H1 (cell line): ENCODE results near the gene ZDHHC17. TPM values are rescaled to one million over a fixed set of nuclear protein-coding genes. Genes with fewer than 3 reads are reported as not detected.

Experiments
- CTCF ChIA-PET: fragments of 300-600 bp; sonication (Branson Sonifier 250); formaldehyde crosslinking; loops from one replicate; lab custom pipeline; 2021; ENCODE audit not compliant: partially characterized antibody; lab: Charles Lee
- POLR2A ChIA-PET: fragments of 300-600 bp; sonication (Branson Sonifier 250); formaldehyde crosslinking; loops from one replicate; lab custom pipeline; 2021; ENCODE audit warnings: inconsistent platforms; ENCODE audit not compliant: partially characterized antibody; lab: Charles Lee
- DNase-seq, 2 experiments: peaks; one replicate each; pipeline versions ENCODE4 v3.0.0 to v3.0.0-alpha.2; 2010 to 2022; ENCODE audit warnings: low spot score in 2 of 2, low read depth in 1 of 2, mixed read lengths in 1 of 2
- FAIRE-seq: peaks from 2 replicates; lab custom pipeline; 2011; peaks lifted over from hg19 to GRCh38; lab: Jason Lieb, UNC
- H2AFZ ChIP-seq: 2 replicates; pipeline ENCODE4 v1.8.1; 2012; ENCODE audit warnings: low read length, inconsistent platforms
- H2AK5ac ChIP-seq: 2 replicates; pipeline ENCODE4 v1.6.1; 2013; ENCODE audit warnings: low read depth, low read length
- H2BK120ac ChIP-seq: replicated peaks from 2 replicates; pipeline ENCODE3; 2013; ENCODE audit warnings: low read depth, low read length, inconsistent platforms
- H2BK12ac ChIP-seq: 2 replicates; pipeline ENCODE4 v1.6.1; 2013; ENCODE audit warnings: low read depth, low read length
- H2BK15ac ChIP-seq: 2 replicates; pipeline ENCODE4 v1.6.1; 2013; ENCODE audit warnings: low read length
- H2BK20ac ChIP-seq: 2 replicates; pipeline ENCODE4 v1.6.1; 2013; ENCODE audit warnings: low read length
- H2BK5ac ChIP-seq: 2 replicates; pipeline ENCODE4 v1.6.1; 2013; ENCODE audit warnings: low read depth, low read length
- H3K14ac ChIP-seq: 2 replicates; pipeline ENCODE4 v1.6.1; 2013; ENCODE audit warnings: inconsistent platforms; ENCODE audit not compliant: insufficient read length
- H3K18ac ChIP-seq: 2 replicates; pipeline ENCODE4 v1.6.1; 2013; ENCODE audit warnings: low read length; ENCODE audit errors: extremely low read depth
- H3K23ac ChIP-seq: 2 replicates; pipeline ENCODE4 v1.6.1; 2013; ENCODE audit warnings: inconsistent platforms; ENCODE audit not compliant: insufficient read length
- H3K23me2 ChIP-seq: 2 replicates; pipeline ENCODE4 v1.6.1; 2013; ENCODE audit warnings: low read depth, low read length
- H3K27ac ChIP-seq: 2 replicates; pipeline ENCODE4 v1.6.1; 2011; ENCODE audit warnings: low read depth, low read length, inconsistent platforms
- H3K27me3 ChIP-seq, 4 experiments: replicated peaks in 1 of 4; 1 replicate in 1 of 4; 2 replicates in 3 of 4; pipeline versions ENCODE4 v1.6.1 to v1.8.1; 2011 to 2013; ENCODE audit warnings: low read length in 3 of 4, mild to moderate bottlenecking in 3 of 4, inconsistent platforms in 2 of 4, mixed read lengths in 2 of 4, moderate library complexity in 1 of 4; ENCODE audit not compliant: control insufficient read depth in 3 of 4, insufficient read depth in 3 of 4; ENCODE audit errors: extremely low read depth in 1 of 4
- H3K36me3 ChIP-seq, 4 experiments: 2 replicates each; pipeline versions ENCODE4 v1.6.1 to v1.8.1; 2011 to 2013; ENCODE audit warnings: mild to moderate bottlenecking in 4 of 4, low read length in 3 of 4, moderate library complexity in 2 of 4, control low read depth in 1 of 4, inconsistent platforms in 1 of 4; ENCODE audit not compliant: insufficient read depth in 4 of 4, control insufficient read depth in 2 of 4
- H3K4ac ChIP-seq: replicated peaks from 2 replicates; pipeline ENCODE3; 2013; ENCODE audit warnings: low read length, low read depth, mixed read lengths, inconsistent platforms; ENCODE audit not compliant: insufficient read length
- H3K4me1 ChIP-seq, 4 experiments: replicated peaks in 1 of 4; 1 replicate in 1 of 4; 2 replicates in 3 of 4; pipeline versions ENCODE4 v1.6.1 to v1.8.1; 2011 to 2013; ENCODE audit warnings: low read length in 3 of 4, inconsistent platforms in 2 of 4, mixed read lengths in 1 of 4; ENCODE audit not compliant: insufficient read depth in 4 of 4, control insufficient read depth in 3 of 4
- H3K4me2 ChIP-seq, 2 experiments: 2 replicates each; pipeline versions ENCODE4 v1.6.1 to v1.8.1; 2011 to 2013; ENCODE audit warnings: low read depth in 2 of 2, low read length in 2 of 2, control low read depth in 1 of 2, inconsistent platforms in 1 of 2, mild to moderate bottlenecking in 1 of 2; ENCODE audit not compliant: insufficient read depth in 1 of 2
- H3K4me3 ChIP-seq, 4 experiments: fragments of 200-600, 300-600 bp in 1 of 4; sonication (generic), shearing (Covaris generic), sonication (Bioruptor Twin) in 1 of 4; 2 replicates each; pipeline versions ENCODE4 v1.5.1 to v1.8.1; 2011 to 2016; ENCODE audit warnings: low read length in 4 of 4, low read depth in 3 of 4, control low read depth in 2 of 4, inconsistent platforms in 2 of 4, mild to moderate bottlenecking in 2 of 4, mixed read lengths in 1 of 4, moderate library complexity in 1 of 4; ENCODE audit not compliant: insufficient read depth in 2 of 4; ENCODE audit errors: extremely low read depth in 1 of 4
- H3K56ac ChIP-seq: replicated peaks from 2 replicates; pipeline ENCODE3; 2013; ENCODE audit warnings: low read depth, mild to moderate bottlenecking, mixed read lengths, low read length, inconsistent platforms; ENCODE audit not compliant: insufficient read length
- H3K79me1 ChIP-seq: 2 replicates; pipeline ENCODE4 v1.6.1; 2013; ENCODE audit warnings: low read depth, low read length, control low read depth
- H3K79me2 ChIP-seq, 2 experiments: 2 replicates each; pipeline versions ENCODE4 v1.6.1 to v1.8.1; 2012 to 2013; ENCODE audit warnings: low read length in 2 of 2, mild to moderate bottlenecking in 2 of 2, inconsistent platforms in 1 of 2; ENCODE audit not compliant: insufficient read depth in 2 of 2, control insufficient read depth in 1 of 2
- H3K9ac ChIP-seq, 4 experiments: replicated peaks in 1 of 4; 1 replicate in 1 of 4; 2 replicates in 3 of 4; pipeline versions ENCODE4 v1.6.1 to v1.8.1; 2011 to 2013; ENCODE audit warnings: low read depth in 3 of 4, low read length in 3 of 4, control low read depth in 2 of 4, mild to moderate bottlenecking in 2 of 4, moderate library complexity in 2 of 4, inconsistent platforms in 1 of 4; ENCODE audit errors: extremely low read depth in 1 of 4
- H3K9me3 ChIP-seq, 2 experiments: 2 replicates each; pipeline versions ENCODE4 v1.6.1 to v1.8.1; 2012 to 2013; ENCODE audit warnings: mild to moderate bottlenecking in 2 of 2, moderate library complexity in 2 of 2, control low read depth in 1 of 2, inconsistent platforms in 1 of 2, low read depth in 1 of 2, low read length in 1 of 2, mixed read lengths in 1 of 2; ENCODE audit not compliant: insufficient read depth in 2 of 2
- H4K20me1 ChIP-seq, 2 experiments: replicated peaks in 1 of 2; 2 replicates each; pipeline versions ENCODE3 to v1.8.1; 2011 to 2013; ENCODE audit warnings: inconsistent platforms in 2 of 2, low read length in 2 of 2, mild to moderate bottlenecking in 1 of 2; ENCODE audit not compliant: insufficient read depth in 2 of 2, control insufficient read depth in 1 of 2
- H4K5ac ChIP-seq: 2 replicates; pipeline ENCODE4 v1.6.1; 2013; ENCODE audit warnings: low read length, low read depth, mixed read lengths, inconsistent platforms; ENCODE audit not compliant: insufficient read length
- H4K8ac ChIP-seq: 2 replicates; pipeline ENCODE4 v1.8.0; 2013; ENCODE audit warnings: mild to moderate bottlenecking, moderate library complexity, low read length, inconsistent platforms; ENCODE audit not compliant: insufficient read depth; ENCODE audit errors: extremely low read depth
- H4K91ac ChIP-seq: replicated peaks from 2 replicates; pipeline ENCODE3; 2013; ENCODE audit warnings: low read length, mixed read lengths, inconsistent platforms; ENCODE audit not compliant: insufficient read length
- CEBPB ChIP-seq: IDR thresholded peaks from 2 replicates; pipeline ENCODE4 v1.6.1; 2012; ENCODE audit warnings: low read depth, low read length
- CTBP2 ChIP-seq: IDR thresholded peaks from 2 replicates; pipeline ENCODE4 v1.7.0; 2011; ENCODE audit warnings: borderline replicate concordance, mild to moderate bottlenecking, moderate library complexity, mixed read lengths, low read length; ENCODE audit not compliant: insufficient read depth, insufficient read length
- FOSL1 ChIP-seq: IDR thresholded peaks from 2 replicates; pipeline ENCODE4 v1.6.1; 2011; ENCODE audit warnings: mild to moderate bottlenecking, low read depth, low read length, moderate library complexity; ENCODE audit not compliant: insufficient read depth
- GTF2F1 ChIP-seq: IDR thresholded peaks from 2 replicates; pipeline ENCODE4 v1.6.1; 2012; ENCODE audit warnings: low read depth, low read length, improper control_type of control experiment, borderline replicate concordance
- MAX ChIP-seq: IDR thresholded peaks from 2 replicates; pipeline ENCODE4 v1.6.1; 2012; ENCODE audit warnings: inconsistent platforms
- RNF2 ChIP-seq: fragments of 200-900, 300-1000 bp; sonication (generic); IDR thresholded peaks from 2 replicates; pipeline ENCODE4 v1.7.1; 2016; ENCODE audit warnings: borderline replicate concordance, low read depth, mild to moderate bottlenecking, antibody characterized with exemption, low read length; ENCODE audit not compliant: poor library complexity, severe bottlenecking; ENCODE audit errors: missing control alignments
- SIN3A ChIP-seq, 2 experiments: IDR thresholded peaks in 1 of 2; conservative IDR thresholded peaks in 1 of 2; 2 replicates each; pipeline ENCODE4 v1.6.1; 2011 to 2012; ENCODE audit warnings: low read length in 2 of 2, improper control_type of control experiment in 1 of 2, low read depth in 1 of 2, mild to moderate bottlenecking in 1 of 2
- SP2 ChIP-seq: IDR thresholded peaks from 2 replicates; pipeline ENCODE4 v1.6.1; 2012; ENCODE audit warnings: mild to moderate bottlenecking, low read length, inconsistent platforms
- TAF1 ChIP-seq: IDR thresholded peaks from 2 replicates; pipeline ENCODE4 v1.6.1; 2011; ENCODE audit warnings: mild to moderate bottlenecking, low read depth, low read length
- TEAD4 ChIP-seq: IDR thresholded peaks from 2 replicates; pipeline ENCODE4 v1.6.1; 2012; ENCODE audit warnings: low read depth, low read length, inconsistent platforms, mixed read lengths
- WGBS, 2 experiments: shearing (Covaris generic) in 1 of 2; methylation state at CpG; one replicate each; pipeline versions ENCODE4 v1.1.6 to v1.1.7; 2013 to 2015; ENCODE audit warnings: low lambda C conversion rate in 2 of 2, mixed read lengths in 2 of 2, inconsistent platforms in 1 of 2, low coverage in 1 of 2, missing lambda C conversion rate in 1 of 2; ENCODE audit not compliant: insufficient replicate concordance in 2 of 2, insufficient coverage in 1 of 2, insufficient read length in 1 of 2; ENCODE audit errors: extremely low coverage in 1 of 2, missing lambda C conversion rate in 1 of 2; 5-methylcytosine and 5-hydroxymethylcytosine counted together
- polyA plus RNA-seq, 7 experiments: library from polyadenylated mRNA; depleted of rRNA in 3 of 7; stranded (reverse) in 5 of 7; unstranded in 2 of 7; fragments of >200 nt in 5 of 7; fragments of 200-250 nt in 2 of 7; gene quantifications; 1 replicate in 5 of 7; 2 replicates in 1 of 7; 4 replicates in 1 of 7; pipeline versions ENCODE4 v1.2.1 to v1.2.3, GENCODE V29; 2011 to 2013; ENCODE audit warnings: missing spikeins in 2 of 7, mixed read lengths in 2 of 7
- total RNA-seq: library from RNA; stranded (reverse); fragmentation: NEBNext Ultra II Directional; extraction: Animal tissue kit (Norgen Biotek cat#: 25700); gene quantifications from 2 replicates; pipeline ENCODE4 v1.2.1, GENCODE V29; 2021

The ZDHHC17 gene
- total and polyA plus RNA-seq, 2 of the 8 experiments (the other 6 are each of a cell fraction or from before 2014, with no cell fraction given) = 27.6 to 28.9 TPM

- DNase-seq = peak; percentile 90 to 95
- Histone ChIP-seq H3K4me3 (peak within 1 kb of the TSS; percentile 73 to 89 (median 84)), H3K56ac (peak within 1 kb of the TSS; percentile 83), H3K4me2 (peak within 1 kb of the TSS; percentile 76 to 83), H2BK15ac (no peak within 1 kb of the TSS), H3K79me2 (peaks cover 6 to 36% of the 10 kb centered on the region in 2 experiments), H3K79me1 (peaks cover 9% of the 10 kb centered on the region; the same call in 1 of the 2 replicates), H2BK20ac (no peak within 1 kb of the TSS), H4K91ac (peak within 1 kb of the TSS; percentile 61), H3K27ac (peak within 1 kb of the TSS; percentile 85), H4K8ac (peak within 1 kb of the TSS; percentile 97), H3K9me3 (no peaks in the 10 kb centered on the region), H3K23me2 (peaks cover 4% of the 10 kb centered on the region; the same call in 1 of the 2 replicates), H3K36me3 (no peaks in the 10 kb centered on the region), H3K4me1 (peaks cover 3 to 22% (median 14%) of the 10 kb centered on the region in 4 experiments; a peak in 6 of 7 replicates), H3K27me3 (no peaks in the 10 kb centered on the region), H3K4ac (peak within 1 kb of the TSS; percentile 4), H2AFZ (peak within 1 kb of the TSS; percentile 13), H3K23ac (no peak within 1 kb of the TSS), H4K5ac (peak within 1 kb of the TSS; percentile 88), H2BK120ac (no peak within 1 kb of the TSS), H2AK5ac (no peak within 1 kb of the TSS), H2BK12ac (peak within 1 kb of the TSS; percentile 19; the same call in 1 of the 2 replicates), H3K9ac (peak within 1 kb of the TSS; percentile 68 to 92 (median 86)), H2BK5ac (peak within 1 kb of the TSS; percentile 76), H4K20me1 (peaks cover 4 to 6% of the 10 kb centered on the region in 2 experiments), H3K14ac (no peak within 1 kb of the TSS), H3K18ac (peak within 1 kb of the TSS; percentile 79; the same call in 1 of the 2 replicates)
- WGBS, 2 experiments = 3% methylated on average over 54 of the region's 71 CpGs; no CpG with 5 or more reads in 1 of the 2 experiments
- POLR2A ChIA-PET = interaction anchor here (0.7 to 2.6 kb wide), 17 partner anchors 8 to 132 kb away, joined by 3 to 19 read pairs (median 3); no protein-coding TSS in a partner anchor
- FAIRE-seq = peak; percentile 45
- CTCF ChIA-PET = interaction anchor here (1.2 to 2.4 kb wide), 5 partner anchors 12 to 132 kb away, joined by 3 to 9 read pairs (median 4); no protein-coding TSS in a partner anchor
- TF ChIP-seq TAF1 = peak; percentile 85
- TF ChIP-seq SIN3A (conservative IDR thresholded peaks at IDR 0.05 in 1 of 2, IDR thresholded peaks at IDR 0.05 in 1 of 2; ENCODE audit: low read depth in 1 of 2, low read length in 2 of 2) = no peak; a peak in 2 of 4 replicates
- TF ChIP-seq FOSL1 = no peak
- TF ChIP-seq CTBP2 = no peak
- TF ChIP-seq TEAD4 = no peak
- TF ChIP-seq SP2 = no peak
- TF ChIP-seq GTF2F1 = no peak; the same call in 1 of the 2 replicates
- TF ChIP-seq CEBPB = no peak
- peak; percentile 27 for TF ChIP-seq MAX
- no peak for TF ChIP-seq RNF2
Measured at GRCh38 chr12:76878899-76879709, 115.2 kb downstream of the ZDHHC17 start, which contains the start of gene CSRP2. Gene CSRP2 (minus strand): TSS chr12:76879019. CDS start chr12:76866260, 12,759 bp downstream.
